ENCODE measurements around the gene SNX13. TPM values are rescaled to one million over a fixed set of nuclear protein-coding genes. Genes with fewer than 3 reads are reported as not detected.

SNX13 gene
- polyA plus RNA-seq, 1 of the 3 experiments (the other 2 are of a cell fraction) = 13.0 TPM

GRCh38 chr7:17917842-17918241, 22.5 kb downstream of the SNX13 start:
- H3K9me2 ChIP-seq = no peaks in the 10 kb centered on the region

GRCh38 chr7:17916786-17917185, 23.5 kb downstream of the SNX13 start:
- peaks cover 0 to 8% of the 10 kb centered on the region in 2 experiments for H3K36me3 ChIP-seq (replicated peaks in 1 of 2; ENCODE audit: control insufficient read depth in 1 of 2, insufficient read depth in 2 of 2, low read length in 1 of 2)
- POLR2A ChIA-PET = no interaction called here

More at GRCh38 chr7:17917842-17918241, 22.5 kb downstream of the SNX13 start:
- ChIA-PET CTCF (no interaction called here), POLR2A (no interaction called here)
- Histone ChIP-seq H2AFZ (ENCODE audit: low read depth) (no peak overlapping the region), H3K9me3 (peaks cover 14% of the 10 kb centered on the region; the same call in 1 of the 2 replicates), H3K4me2 (no peak overlapping the region), H3K79me2 (ENCODE audit: insufficient read depth) (peaks cover 92% of the 10 kb centered on the region), H3K4me3 (ENCODE audit: low read depth in 2 of 2, low read length in 1 of 2) (no peak overlapping the region), H3K27me3 (ENCODE audit: insufficient read depth) (no peaks in the 10 kb centered on the region), H3K27ac (ENCODE audit: low read depth in 2 of 2, low read length in 1 of 2) (no peak overlapping the region), H3K4me1 (ENCODE audit: control insufficient read depth in 1 of 2, insufficient read depth in 2 of 2, low read depth in 1 of 2, low read length in 1 of 2) (no peaks in the 10 kb centered on the region), H3K9ac (no peak overlapping the region), H3K36me3 (replicated peaks in 1 of 2; ENCODE audit: control insufficient read depth in 1 of 2, insufficient read depth in 2 of 2, low read length in 1 of 2) (peaks cover 0 to 8% of the 10 kb centered on the region in 2 experiments), H4K20me1 (ENCODE audit: insufficient read depth) (0 out of 2 replicates have a peak, but pooled peaks cover 26% of the 10 kb centered on the region), H3F3A (replicated peaks; ENCODE audit: insufficient read depth) (no peaks in the 10 kb centered on the region)
- no peak for DNase-seq
- no peak for TF ChIP-seq TAF1 (IDR thresholded peaks at IDR 0.05; ENCODE audit: borderline replicate concordance, low read depth, low read length)
- no peak for TF ChIP-seq SIN3A (IDR thresholded peaks at IDR 0.05; ENCODE audit: borderline replicate concordance, low read depth, low read length)
- no peak for TF ChIP-seq POLR2AphosphoS5 (IDR thresholded peaks at IDR 0.05; ENCODE audit: low read depth, low read length)
- no peak for TF ChIP-seq SMC3 (IDR thresholded peaks at IDR 0.05; ENCODE audit: low read depth, low read length)
- no peak for TF ChIP-seq MAX (IDR thresholded peaks at IDR 0.05; ENCODE audit: low read depth)
- no peak for TF ChIP-seq RAD21 (IDR thresholded peaks at IDR 0.05; ENCODE audit: low read length)
- no peak for TF ChIP-seq FOSL2 (IDR thresholded peaks at IDR 0.05; ENCODE audit: borderline replicate concordance, low read depth)
- no peak for TF ChIP-seq GATA2 (CRISPR knock-in tag; IDR thresholded peaks at IDR 0.05)
- TF ChIP-seq NFIC (IDR thresholded peaks at IDR 0.05; ENCODE audit: borderline replicate concordance) = no peak
- no peak for TF ChIP-seq RXRA (IDR thresholded peaks at IDR 0.05; ENCODE audit: borderline replicate concordance, low read depth)
- no peak for TF ChIP-seq NRF1 (IDR thresholded peaks at IDR 0.05; ENCODE audit: low read depth, low read length)
- 90% methylated on average over 3 of the region's 3 CpGs for WGBS (ENCODE audit: low lambda C conversion rate)

More at GRCh38 chr7:17916786-17917185, 23.5 kb downstream of the SNX13 start:
- Histone ChIP-seq H3K27ac (ENCODE audit: low read depth in 2 of 2, low read length in 1 of 2) (no peak overlapping the region), H3K79me2 (ENCODE audit: insufficient read depth) (peaks cover 84% of the 10 kb centered on the region), H3K4me2 (no peak overlapping the region), H3K27me3 (ENCODE audit: insufficient read depth) (no peaks in the 10 kb centered on the region), H3F3A (replicated peaks; ENCODE audit: insufficient read depth) (no peaks in the 10 kb centered on the region), H4K20me1 (ENCODE audit: insufficient read depth) (0 out of 2 replicates have a peak, but pooled peaks cover 19% of the 10 kb centered on the region), H3K9ac (no peak overlapping the region), H3K4me3 (ENCODE audit: low read depth in 2 of 2, low read length in 1 of 2) (no peak overlapping the region), H3K9me2 (no peaks in the 10 kb centered on the region), H3K9me3 (peaks cover 14% of the 10 kb centered on the region; the same call in 1 of the 2 replicates), H2AFZ (ENCODE audit: low read depth) (no peak overlapping the region), H3K4me1 (ENCODE audit: control insufficient read depth in 1 of 2, insufficient read depth in 2 of 2, low read depth in 1 of 2, low read length in 1 of 2) (no peaks in the 10 kb centered on the region)
- CTCF ChIA-PET = no interaction called here
- TF ChIP-seq SMC3 (IDR thresholded peaks at IDR 0.05; ENCODE audit: low read depth, low read length) = no peak
- no peak for TF ChIP-seq POLR2AphosphoS5 (IDR thresholded peaks at IDR 0.05; ENCODE audit: low read depth, low read length)
- no peak for TF ChIP-seq USF1 (IDR thresholded peaks at IDR 0.05; ENCODE audit: borderline replicate concordance, low read depth)
- no peak for TF ChIP-seq USF2 (IDR thresholded peaks at IDR 0.05; ENCODE audit: borderline replicate concordance, low read depth, low read length)
- no peak for TF ChIP-seq PBX3 (IDR thresholded peaks at IDR 0.05)
- no peak for TF ChIP-seq GATA2 (CRISPR knock-in tag; IDR thresholded peaks at IDR 0.05)
- no peak for TF ChIP-seq ELF1 (IDR thresholded peaks at IDR 0.05)
- no peak for TF ChIP-seq EZH2phosphoT487 (IDR thresholded peaks at IDR 0.05; ENCODE audit: borderline replicate concordance, low read depth)
- no peak for TF ChIP-seq FOSL2 (IDR thresholded peaks at IDR 0.05; ENCODE audit: borderline replicate concordance, low read depth)
- no peak for TF ChIP-seq ZBTB33 (IDR thresholded peaks at IDR 0.05; ENCODE audit: borderline replicate concordance, low read depth)
- no peak for TF ChIP-seq TCF12 (IDR thresholded peaks at IDR 0.05)
- TF ChIP-seq TAF1 (IDR thresholded peaks at IDR 0.05; ENCODE audit: borderline replicate concordance, low read depth, low read length) = no peak
- no peak for DNase-seq
